GM20000 (cell line): ENCODE data around the gene TRAIP.
A peak's percentile ranks its signal among the peaks of the same experiment; 100 is the strongest.
"Not testable (repeated sequence)": the region's sequence is repeated elsewhere in the genome, so short reads cannot be mapped to it uniquely, and the experiment has no call there.

ENCODE experiments used
- DNase-seq: peaks from one replicate; pipeline ENCODE4 v3.0.0; 2012; ENCODE audit warnings: low spot score
- TF ChIP-seq, protein P1 (sequence below): IDR thresholded peaks from 2 replicates; pipeline ENCODE4 v1.5.1; 2012; ENCODE audit warnings: mild to moderate bottlenecking, control low read depth; ENCODE audit errors: extremely low read depth, missing control alignments

TRAIP gene

DNA sequence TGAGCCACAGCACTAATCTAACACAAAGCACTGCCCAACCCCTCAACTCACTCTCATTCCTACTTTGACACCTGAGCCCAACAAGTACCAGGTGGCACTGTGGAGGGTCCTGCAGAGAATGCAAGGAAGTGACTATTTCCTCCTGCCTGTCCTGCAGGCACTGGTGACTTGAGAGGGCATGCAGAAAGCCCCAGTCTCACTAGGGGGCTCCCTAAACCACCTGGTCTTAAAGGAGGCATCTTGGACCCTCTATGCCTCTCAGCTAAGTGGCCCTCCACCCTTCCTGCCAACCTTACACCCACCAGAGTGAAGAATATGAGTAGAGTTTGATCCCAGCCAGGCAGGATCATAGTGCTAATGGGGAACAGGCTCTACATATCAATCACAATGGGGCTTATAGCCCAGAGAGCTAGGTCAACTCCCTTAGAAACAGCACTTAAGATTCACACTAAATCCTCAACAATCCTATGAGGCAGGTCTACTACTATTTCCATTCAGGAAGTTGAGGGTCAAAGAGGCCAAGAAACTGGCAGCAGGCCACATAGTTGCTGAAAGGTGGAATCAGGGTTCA lies 15.2 kb downstream of the TRAIP start:
- TF ChIP-seq, protein P1, sequence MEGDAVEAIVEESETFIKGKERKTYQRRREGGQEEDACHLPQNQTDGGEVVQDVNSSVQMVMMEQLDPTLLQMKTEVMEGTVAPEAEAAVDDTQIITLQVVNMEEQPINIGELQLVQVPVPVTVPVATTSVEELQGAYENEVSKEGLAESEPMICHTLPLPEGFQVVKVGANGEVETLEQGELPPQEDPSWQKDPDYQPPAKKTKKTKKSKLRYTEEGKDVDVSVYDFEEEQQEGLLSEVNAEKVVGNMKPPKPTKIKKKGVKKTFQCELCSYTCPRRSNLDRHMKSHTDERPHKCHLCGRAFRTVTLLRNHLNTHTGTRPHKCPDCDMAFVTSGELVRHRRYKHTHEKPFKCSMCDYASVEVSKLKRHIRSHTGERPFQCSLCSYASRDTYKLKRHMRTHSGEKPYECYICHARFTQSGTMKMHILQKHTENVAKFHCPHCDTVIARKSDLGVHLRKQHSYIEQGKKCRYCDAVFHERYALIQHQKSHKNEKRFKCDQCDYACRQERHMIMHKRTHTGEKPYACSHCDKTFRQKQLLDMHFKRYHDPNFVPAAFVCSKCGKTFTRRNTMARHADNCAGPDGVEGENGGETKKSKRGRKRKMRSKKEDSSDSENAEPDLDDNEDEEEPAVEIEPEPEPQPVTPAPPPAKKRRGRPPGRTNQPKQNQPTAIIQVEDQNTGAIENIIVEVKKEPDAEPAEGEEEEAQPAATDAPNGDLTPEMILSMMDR = peak; percentile 36
- no peak for DNase-seq

DNA sequence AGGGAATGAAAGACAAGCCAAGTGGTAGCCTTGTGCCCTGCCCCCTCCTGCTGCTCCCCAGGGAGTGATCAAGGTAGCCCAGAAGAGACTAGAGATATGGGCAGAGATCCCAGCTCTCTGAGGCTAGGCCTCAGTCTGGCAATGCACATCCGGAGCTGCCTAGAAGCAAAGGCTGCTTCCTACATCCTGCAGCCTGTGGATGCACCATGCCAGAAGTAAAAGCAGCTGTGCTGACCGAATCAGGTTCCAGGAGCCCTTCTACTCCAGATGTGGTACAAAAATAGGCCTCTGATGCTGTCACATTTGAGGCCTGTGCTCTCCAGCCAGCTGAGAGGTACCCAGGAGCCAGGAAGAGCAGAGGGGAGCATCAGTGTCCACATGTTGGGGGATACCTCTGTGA lies 16.0 kb downstream of the TRAIP start:
- TF ChIP-seq, protein P1 = no peak

DNA sequence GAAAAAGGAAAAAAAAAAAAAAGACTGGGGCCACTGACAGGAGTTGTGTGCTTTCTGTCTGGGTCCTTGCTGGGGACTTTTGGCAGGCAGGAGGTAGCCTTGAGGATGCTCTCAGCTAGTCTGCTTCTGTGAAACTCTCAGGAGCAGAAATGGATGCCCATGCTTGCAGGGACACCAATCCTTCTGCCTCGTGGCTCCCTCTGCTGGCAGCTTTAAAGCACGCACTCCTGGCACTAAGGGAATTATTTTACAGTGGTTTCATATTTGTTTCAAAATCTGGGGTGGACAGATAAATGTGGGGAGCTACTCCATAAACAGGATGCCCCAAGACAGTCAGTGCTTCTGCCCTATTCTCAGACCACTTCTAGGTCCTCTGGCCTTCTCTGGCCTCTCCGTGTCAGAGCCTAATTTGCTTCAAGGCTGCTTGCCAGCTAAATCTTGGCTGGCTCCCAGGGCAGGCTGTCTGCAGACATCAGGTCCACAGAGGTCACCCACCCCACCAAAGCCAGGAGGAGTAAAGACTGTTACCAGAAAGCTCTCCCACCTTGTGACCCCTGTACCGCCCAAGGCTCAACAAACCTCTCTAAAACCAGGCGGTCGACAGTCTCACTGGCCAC lies 17.1 kb downstream of the TRAIP start:
- DNase-seq = peak; percentile 77

More for the DNA sequence above, 16.0 kb downstream of the TRAIP start:
- DNase-seq = no peak

DNA sequence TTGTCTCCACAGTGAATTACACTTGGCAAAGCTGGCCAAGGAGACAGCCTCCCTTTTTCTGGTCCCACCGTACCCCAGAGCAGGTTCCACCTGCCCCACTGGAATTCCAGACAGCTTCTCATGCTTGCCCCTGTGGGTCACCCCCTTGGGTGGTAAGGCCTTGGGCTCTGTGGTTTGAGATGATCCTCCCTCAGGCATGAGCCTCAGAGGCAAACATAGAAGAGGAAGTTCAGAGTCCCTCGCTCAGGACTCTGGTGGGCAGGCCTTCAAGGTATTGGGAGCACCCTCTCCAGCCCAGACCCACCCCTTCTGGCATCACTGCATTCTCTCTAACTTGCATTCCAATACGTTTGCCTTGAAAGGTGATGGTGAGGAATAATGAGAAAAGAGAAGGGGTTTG lies 25.0 kb downstream of the TRAIP start:
- TF ChIP-seq, protein P1 = no peak

More for the DNA sequence above, 17.1 kb downstream of the TRAIP start:
- TF ChIP-seq, protein P1 = peak; percentile 95

DNA sequence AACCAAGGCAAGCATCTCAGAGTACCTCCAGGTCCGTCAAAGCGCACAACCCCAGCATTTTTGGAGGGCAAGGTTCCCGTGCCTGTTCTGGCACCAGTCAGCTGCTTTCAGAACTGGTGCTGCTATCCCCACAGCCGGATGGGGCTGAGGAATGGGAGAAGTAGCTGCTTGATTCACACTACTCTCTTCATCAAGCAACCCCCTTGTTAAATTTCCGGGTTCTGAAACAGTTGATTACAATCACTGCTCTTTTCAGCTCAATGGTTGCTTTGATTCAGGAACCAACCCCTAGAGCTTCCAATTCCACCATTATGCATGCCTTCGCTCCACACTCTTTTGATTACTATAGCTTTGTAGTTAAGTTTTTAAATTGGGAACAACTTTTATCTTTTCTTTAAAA lies 30.3 kb downstream of the TRAIP start:
- TF ChIP-seq, protein P1 = no peak
- no peak for DNase-seq

More for the DNA sequence above, 25.0 kb downstream of the TRAIP start:
- DNase-seq = no peak

DNA sequence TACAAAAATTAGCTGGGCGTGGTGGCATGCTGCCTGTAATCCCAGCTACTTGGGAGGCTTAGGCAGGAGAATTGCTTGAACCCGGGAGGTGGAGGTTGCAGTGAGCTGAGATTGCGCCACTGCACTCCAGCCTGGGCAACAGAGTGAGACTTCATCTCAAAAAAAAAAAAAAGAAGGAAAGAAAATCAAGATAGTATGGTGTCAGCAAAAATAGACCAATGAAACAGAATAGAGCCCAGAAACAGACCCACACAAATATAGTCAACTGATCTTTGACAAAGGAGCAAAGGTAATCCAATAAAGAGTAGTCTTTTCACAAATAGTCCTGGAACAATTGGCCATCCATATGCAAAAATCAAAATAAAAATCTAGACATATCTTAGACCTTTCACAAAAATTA lies 33.2 kb downstream of the TRAIP start:
- not testable (repeated sequence) for DNase-seq

DNA sequence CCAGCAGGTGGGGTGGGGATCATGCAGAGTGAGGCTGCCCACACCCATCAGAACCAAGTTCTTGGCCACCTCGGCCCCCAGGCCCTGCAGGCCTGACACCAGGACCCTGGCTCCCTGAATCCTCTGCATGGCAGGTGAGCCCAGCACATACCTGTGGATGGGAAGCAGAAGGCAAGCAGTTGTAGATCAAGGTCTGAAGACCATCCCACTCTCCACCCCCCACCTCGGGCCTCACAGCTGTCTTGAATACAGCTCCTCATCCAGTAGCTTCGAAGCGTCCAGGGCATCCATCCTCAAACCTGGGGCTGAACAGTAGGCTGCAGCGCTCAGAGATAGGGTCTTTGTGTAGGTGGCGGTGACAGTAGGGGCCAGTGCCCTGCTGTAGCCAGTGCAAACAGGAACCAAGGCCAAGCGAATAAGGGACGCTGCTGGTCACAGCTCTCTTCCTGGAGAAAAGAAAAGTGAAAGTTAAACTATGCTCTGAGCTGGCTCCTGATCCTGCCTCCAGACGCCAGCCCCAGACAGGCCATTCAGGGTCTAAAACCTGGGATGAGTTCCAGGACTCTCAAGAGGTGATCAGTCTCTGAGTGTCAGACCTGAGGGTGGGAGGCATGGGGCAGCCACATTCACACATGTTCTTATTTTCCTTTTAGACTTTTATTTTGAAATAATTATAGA lies 42.7 kb downstream of the TRAIP start, which contains the start of gene UBA7:
TSS of gene UBA7 (minus strand) at position 457 of the 678 bp plus-strand sequence. CDS start at position 291, 166 bp downstream.
- DNase-seq = peak; percentile 82
- TF ChIP-seq, protein P1 = no peak
